HepG2 (cell line): ENCODE data around the gene CENPP. TPM values are rescaled to one million over a fixed set of nuclear protein-coding genes. Genes with fewer than 3 reads are reported as not detected.

Experiments
- AHR ChIP-seq: IDR thresholded peaks from 2 replicates; pipeline ENCODE4 v1.6.1; 2018; ENCODE audit warnings: missing genetic modification reagents, missing compliant biosample characterization
- BRD4 ChIP-seq: sonication (generic); formaldehyde crosslinking; IDR thresholded peaks from 2 replicates; pipeline ENCODE4 v1.4.0; 2020; ENCODE audit warnings: missing genetic modification reagents
- CBX1 ChIP-seq: IDR thresholded peaks from one replicate; pipeline ENCODE4 v1.6.1; 2016; ENCODE audit warnings: antibody characterized with exemption, low read depth
- GATAD1 ChIP-seq: IDR thresholded peaks from 2 replicates; pipeline ENCODE4 v1.6.1; 2016; ENCODE audit warnings: missing genetic modification reagents, missing compliant biosample characterization
- GFI1 ChIP-seq: sonication (generic); formaldehyde crosslinking; IDR thresholded peaks from 2 replicates; pipeline ENCODE4 v1.5.0; 2020; ENCODE audit warnings: missing genetic modification reagents, mild to moderate bottlenecking, borderline replicate concordance
- KDM2A ChIP-seq: sonication (generic); formaldehyde crosslinking; IDR thresholded peaks from 2 replicates; pipeline ENCODE4 v1.4.0; 2020; ENCODE audit warnings: low read depth, missing genetic modification reagents, borderline replicate concordance
- KLF16 ChIP-seq, 2 experiments: sonication (generic) in 1 of 2; formaldehyde crosslinking in 1 of 2; IDR thresholded peaks; 2 replicates each; pipeline versions ENCODE4 v1.6.1 to v1.8.0; 2016 to 2023; ENCODE audit warnings: missing genetic modification reagents in 2 of 2, missing compliant biosample characterization in 1 of 2
- NFE2 ChIP-seq: sonication (generic); formaldehyde crosslinking; IDR thresholded peaks from 2 replicates; pipeline ENCODE4 v1.4.0; 2020; ENCODE audit warnings: missing genetic modification reagents
- SIN3A ChIP-seq: IDR thresholded peaks from 2 replicates; pipeline ENCODE4 v1.6.1; 2011; ENCODE audit warnings: low read depth, mild to moderate bottlenecking, control low read depth, low read length, borderline replicate concordance
- ZBTB7B ChIP-seq: sonication (generic); formaldehyde crosslinking; IDR thresholded peaks from 2 replicates; pipeline ENCODE4 v1.4.0; 2020; ENCODE audit warnings: missing genetic modification reagents
- ZNF256 ChIP-seq: sonication (generic); formaldehyde crosslinking; conservative IDR thresholded peaks from 2 replicates; pipeline ENCODE4 v1.4.0; 2020; ENCODE audit warnings: missing genetic modification reagents
- ZNF451 ChIP-seq: sonication (generic); formaldehyde crosslinking; IDR thresholded peaks from 2 replicates; pipeline ENCODE4 v1.5.0; 2020; ENCODE audit warnings: mild to moderate bottlenecking, missing genetic modification reagents
- ZNF484 ChIP-seq: sonication (generic); formaldehyde crosslinking; IDR thresholded peaks from 2 replicates; pipeline ENCODE4 v1.5.1; 2020; ENCODE audit warnings: mild to moderate bottlenecking, low read depth, missing genetic modification reagents, borderline replicate concordance
- ZNF549 ChIP-seq: sonication (generic); formaldehyde crosslinking; IDR thresholded peaks from 2 replicates; pipeline ENCODE4 v1.5.0; 2020; ENCODE audit warnings: missing genetic modification reagents
- ZNF614 ChIP-seq: IDR thresholded peaks from 2 replicates; pipeline ENCODE4 v1.6.1; 2018; ENCODE audit warnings: missing biosample characterization, missing genetic modification reagents, inconsistent platforms, borderline replicate concordance
- ZNF850 ChIP-seq: sonication (generic); formaldehyde crosslinking; conservative IDR thresholded peaks from 2 replicates; pipeline ENCODE4 v1.9.0; 2021; ENCODE audit warnings: mild to moderate bottlenecking, missing genetic modification reagents
- polyA plus RNA-seq, 8 experiments: library from polyadenylated mRNA; depleted of rRNA in 3 of 8; stranded (reverse) in 7 of 8; unstranded in 1 of 8; fragments of >200 nt; fragmentation: Illumina TruSeq in 4 of 8; extraction: Trizol in 4 of 8; gene quantifications; 2 replicates each; pipeline versions ENCODE4 v1.2.1 to v1.2.3, GENCODE V29; 2011 to 2016; ENCODE audit warnings: low read depth in 4 of 8, missing spikeins in 1 of 8, mixed read lengths in 1 of 8; ENCODE audit not compliant: insufficient read depth in 1 of 8
- total RNA-seq, 5 experiments: library from RNA; depleted of rRNA; stranded (reverse); fragments of >200 nt; fragmentation: Illumina TruSeq; extraction: Trizol; gene quantifications; 2 replicates each; pipeline ENCODE4 v1.2.3, GENCODE V29; 2016; ENCODE audit warnings: low read depth in 1 of 5
- TF ChIP-seq, protein P1 (sequence below): sonication (generic); formaldehyde crosslinking; IDR thresholded peaks from 2 replicates; pipeline ENCODE4 v1.4.0; 2020; ENCODE audit warnings: missing genetic modification reagents
- TF ChIP-seq, protein P2 (sequence below): IDR thresholded peaks from 2 replicates; pipeline ENCODE4 v1.6.1; 2016; ENCODE audit warnings: mild to moderate bottlenecking, missing biosample characterization, missing genetic modification reagents
- TF ChIP-seq, protein P3 (sequence below): sonication (generic); formaldehyde crosslinking; IDR thresholded peaks from 2 replicates; pipeline ENCODE4 v1.4.0; 2020; ENCODE audit warnings: missing genetic modification reagents, borderline replicate concordance
- TF ChIP-seq, protein P4 (sequence below): sonication (generic); formaldehyde crosslinking; IDR thresholded peaks from 2 replicates; pipeline ENCODE4 v1.9.0; 2022; ENCODE audit warnings: low read depth, missing genetic modification reagents
- TF ChIP-seq, protein P5 (sequence below): IDR thresholded peaks from 2 replicates; pipeline ENCODE4 v1.6.1; 2016; ENCODE audit warnings: mild to moderate bottlenecking

The CENPP gene
- total and polyA plus RNA-seq, 2 of the 13 experiments (the other 11 are each of a cell fraction or from before 2014, with no cell fraction given): 2.0 to 11.4 TPM

DNA sequence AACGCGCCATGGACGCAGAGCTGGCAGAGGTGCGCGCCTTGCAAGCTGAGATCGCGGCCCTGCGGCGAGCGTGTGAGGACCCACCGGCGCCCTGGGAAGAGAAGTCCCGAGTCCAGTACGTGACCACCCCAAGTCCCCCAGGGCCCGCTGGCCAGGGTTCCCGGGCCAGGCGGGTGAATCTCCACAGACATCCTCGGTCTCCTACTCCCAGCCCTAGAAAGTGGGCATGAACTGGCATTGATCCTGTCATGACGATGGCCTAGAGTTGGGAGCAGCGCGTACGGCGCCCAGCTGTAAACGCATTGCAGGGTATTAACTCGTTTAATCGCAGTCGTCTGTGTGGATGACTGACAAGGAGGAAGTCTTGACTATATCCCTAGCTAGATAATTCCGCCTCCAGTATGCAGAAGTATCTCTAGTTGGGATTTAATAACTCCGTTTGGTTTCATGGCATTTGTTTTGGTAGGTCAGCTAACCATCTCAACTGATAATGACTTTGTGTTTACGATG is 293 bp downstream of the CENPP start (continued):
- TF ChIP-seq ZNF850: no peak
- TF ChIP-seq, protein P1, sequence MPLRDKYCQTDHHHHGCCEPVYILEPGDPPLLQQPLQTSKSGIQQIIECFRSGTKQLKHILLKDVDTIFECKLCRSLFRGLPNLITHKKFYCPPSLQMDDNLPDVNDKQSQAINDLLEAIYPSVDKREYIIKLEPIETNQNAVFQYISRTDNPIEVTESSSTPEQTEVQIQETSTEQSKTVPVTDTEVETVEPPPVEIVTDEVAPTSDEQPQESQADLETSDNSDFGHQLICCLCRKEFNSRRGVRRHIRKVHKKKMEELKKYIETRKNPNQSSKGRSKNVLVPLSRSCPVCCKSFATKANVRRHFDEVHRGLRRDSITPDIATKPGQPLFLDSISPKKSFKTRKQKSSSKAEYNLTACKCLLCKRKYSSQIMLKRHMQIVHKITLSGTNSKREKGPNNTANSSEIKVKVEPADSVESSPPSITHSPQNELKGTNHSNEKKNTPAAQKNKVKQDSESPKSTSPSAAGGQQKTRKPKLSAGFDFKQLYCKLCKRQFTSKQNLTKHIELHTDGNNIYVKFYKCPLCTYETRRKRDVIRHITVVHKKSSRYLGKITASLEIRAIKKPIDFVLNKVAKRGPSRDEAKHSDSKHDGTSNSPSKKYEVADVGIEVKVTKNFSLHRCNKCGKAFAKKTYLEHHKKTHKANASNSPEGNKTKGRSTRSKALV (CRISPR knock-in tag): no peak
- TF ChIP-seq, protein P2, sequence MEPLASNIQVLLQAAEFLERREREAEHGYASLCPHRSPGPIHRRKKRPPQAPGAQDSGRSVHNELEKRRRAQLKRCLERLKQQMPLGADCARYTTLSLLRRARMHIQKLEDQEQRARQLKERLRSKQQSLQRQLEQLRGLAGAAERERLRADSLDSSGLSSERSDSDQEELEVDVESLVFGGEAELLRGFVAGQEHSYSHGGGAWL: peak; percentile 13; the same call in 1 of the 2 replicates
- TF ChIP-seq, protein P3, sequence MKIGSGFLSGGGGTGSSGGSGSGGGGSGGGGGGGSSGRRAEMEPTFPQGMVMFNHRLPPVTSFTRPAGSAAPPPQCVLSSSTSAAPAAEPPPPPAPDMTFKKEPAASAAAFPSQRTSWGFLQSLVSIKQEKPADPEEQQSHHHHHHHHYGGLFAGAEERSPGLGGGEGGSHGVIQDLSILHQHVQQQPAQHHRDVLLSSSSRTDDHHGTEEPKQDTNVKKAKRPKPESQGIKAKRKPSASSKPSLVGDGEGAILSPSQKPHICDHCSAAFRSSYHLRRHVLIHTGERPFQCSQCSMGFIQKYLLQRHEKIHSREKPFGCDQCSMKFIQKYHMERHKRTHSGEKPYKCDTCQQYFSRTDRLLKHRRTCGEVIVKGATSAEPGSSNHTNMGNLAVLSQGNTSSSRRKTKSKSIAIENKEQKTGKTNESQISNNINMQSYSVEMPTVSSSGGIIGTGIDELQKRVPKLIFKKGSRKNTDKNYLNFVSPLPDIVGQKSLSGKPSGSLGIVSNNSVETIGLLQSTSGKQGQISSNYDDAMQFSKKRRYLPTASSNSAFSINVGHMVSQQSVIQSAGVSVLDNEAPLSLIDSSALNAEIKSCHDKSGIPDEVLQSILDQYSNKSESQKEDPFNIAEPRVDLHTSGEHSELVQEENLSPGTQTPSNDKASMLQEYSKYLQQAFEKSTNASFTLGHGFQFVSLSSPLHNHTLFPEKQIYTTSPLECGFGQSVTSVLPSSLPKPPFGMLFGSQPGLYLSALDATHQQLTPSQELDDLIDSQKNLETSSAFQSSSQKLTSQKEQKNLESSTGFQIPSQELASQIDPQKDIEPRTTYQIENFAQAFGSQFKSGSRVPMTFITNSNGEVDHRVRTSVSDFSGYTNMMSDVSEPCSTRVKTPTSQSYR: no peak
- TF ChIP-seq ZNF549: no peak
- no peak for TF ChIP-seq KDM2A (CRISPR knock-in tag)
- TF ChIP-seq, protein P4, sequence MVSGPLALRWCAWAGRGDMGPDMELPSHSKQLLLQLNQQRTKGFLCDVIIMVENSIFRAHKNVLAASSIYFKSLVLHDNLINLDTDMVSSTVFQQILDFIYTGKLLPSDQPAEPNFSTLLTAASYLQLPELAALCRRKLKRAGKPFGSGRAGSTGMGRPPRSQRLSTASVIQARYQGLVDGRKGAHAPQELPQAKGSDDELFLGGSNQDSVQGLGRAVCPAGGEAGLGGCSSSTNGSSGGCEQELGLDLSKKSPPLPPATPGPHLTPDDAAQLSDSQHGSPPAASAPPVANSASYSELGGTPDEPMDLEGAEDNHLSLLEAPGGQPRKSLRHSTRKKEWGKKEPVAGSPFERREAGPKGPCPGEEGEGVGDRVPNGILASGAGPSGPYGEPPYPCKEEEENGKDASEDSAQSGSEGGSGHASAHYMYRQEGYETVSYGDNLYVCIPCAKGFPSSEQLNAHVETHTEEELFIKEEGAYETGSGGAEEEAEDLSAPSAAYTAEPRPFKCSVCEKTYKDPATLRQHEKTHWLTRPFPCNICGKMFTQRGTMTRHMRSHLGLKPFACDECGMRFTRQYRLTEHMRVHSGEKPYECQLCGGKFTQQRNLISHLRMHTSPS (CRISPR knock-in tag): 0 out of 2 replicates have a peak, but pooled peaks have one; percentile 43
- TF ChIP-seq BRD4 (CRISPR knock-in tag): peak; percentile 44; the same call in 1 of the 2 replicates
- TF ChIP-seq AHR (CRISPR knock-in tag): no peak
- TF ChIP-seq ZNF614: no peak
- no peak for TF ChIP-seq ZBTB7B
- no peak for TF ChIP-seq GATAD1 (CRISPR knock-in tag)
- TF ChIP-seq ZNF484 (CRISPR knock-in tag): no peak
- TF ChIP-seq, protein P5, sequence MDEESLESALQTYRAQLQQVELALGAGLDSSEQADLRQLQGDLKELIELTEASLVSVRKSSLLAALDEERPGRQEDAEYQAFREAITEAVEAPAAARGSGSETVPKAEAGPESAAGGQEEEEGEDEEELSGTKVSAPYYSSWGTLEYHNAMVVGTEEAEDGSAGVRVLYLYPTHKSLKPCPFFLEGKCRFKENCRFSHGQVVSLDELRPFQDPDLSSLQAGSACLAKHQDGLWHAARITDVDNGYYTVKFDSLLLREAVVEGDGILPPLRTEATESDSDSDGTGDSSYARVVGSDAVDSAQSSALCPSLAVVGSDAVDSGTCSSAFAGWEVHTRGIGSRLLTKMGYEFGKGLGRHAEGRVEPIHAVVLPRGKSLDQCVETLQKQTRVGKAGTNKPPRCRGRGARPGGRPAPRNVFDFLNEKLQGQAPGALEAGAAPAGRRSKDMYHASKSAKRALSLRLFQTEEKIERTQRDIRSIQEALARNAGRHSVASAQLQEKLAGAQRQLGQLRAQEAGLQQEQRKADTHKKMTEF (CRISPR knock-in tag): no peak
- no peak for TF ChIP-seq CBX1
- TF ChIP-seq NFE2 (CRISPR knock-in tag): no peak
- no peak for TF ChIP-seq SIN3A
- no peak; the same call in 1 of the 2 replicates for TF ChIP-seq ZNF256 (CRISPR knock-in tag)
- no peak for TF ChIP-seq GFI1 (CRISPR knock-in tag)
- no peak for TF ChIP-seq KLF16 (CRISPR knock-in tag; IDR thresholded peaks at IDR 0.05)
- 0 out of 2 replicates have a peak, but pooled peaks have one; percentile 44 for TF ChIP-seq ZNF451 (CRISPR knock-in tag)
